GM20431 (cell line): ENCODE data around the gene C16orf46.

Experiments used
- in situ Hi-C: fragments of 300-500 bp; cut with MseI, MboI; formaldehyde crosslinking; loops from one replicate; pipeline ENCODE4 v1.15.0; 2020; ENCODE audit warnings: low sequenced_read_pairs; ENCODE audit not compliant: unreplicated experiment

C16orf46 gene

GRCh38 chr16:81026429-81026828 lies 50.6 kb downstream of the C16orf46 start:
- in situ Hi-C loops: no loop called here

- in situ Hi-C loops: no loop called here
These were observed 58.5 kb downstream of the C16orf46 start for GRCh38 chr16:81018496-81018895.

- in situ Hi-C loops: no loop called here
These were observed 62.4 kb downstream of the C16orf46 start for GRCh38 chr16:81014672-81015071.

- in situ Hi-C loops: no loop called here
These were observed 64.1 kb downstream of the C16orf46 start for GRCh38 chr16:81012974-81013373.
